Tibial nerve (tissue), 3 donors: ENCODE results near the gene ERV3-1.
"Not testable (repeated sequence)": the region's sequence is repeated elsewhere in the genome, so short reads cannot be mapped to it uniquely, and the experiment has no call there.

Source experiments
- CTCF ChIP-seq, 5 experiments: fragments of 200-600 bp in 3 of 5; fragments of 450-650 bp in 2 of 5; sonication (generic) in 3 of 5; IDR thresholded peaks; one replicate each; pipeline ENCODE4 v1.5.1; 2016 to 2019; ENCODE audit warnings: antibody characterized with exemption in 5 of 5, mild to moderate bottlenecking in 3 of 5, moderate library complexity in 2 of 5
- POLR2A ChIP-seq, 2 donors: fragments of 450-650 bp; IDR thresholded peaks; one replicate each; pipeline ENCODE4 v1.6.1; 2017; ENCODE audit warnings: antibody characterized with exemption in 2 of 2, mild to moderate bottlenecking in 2 of 2, moderate library complexity in 2 of 2

- TF ChIP-seq POLR2A, CTCF (IDR thresholded peaks at IDR 0.05): not testable (repeated sequence)
Observed at GRCh38 chr7:65055786-65056185, 49.3 kb upstream of the ERV3-1 start.
